H1 (cell line): ENCODE data around the gene POLR1D. TPM values are rescaled to one million over a fixed set of nuclear protein-coding genes. Genes with fewer than 3 reads are reported as not detected.

Experiments used
- CTCF ChIA-PET: fragments of 300-600 bp; sonication (Branson Sonifier 250); formaldehyde crosslinking; loops from one replicate; lab custom pipeline; 2021; ENCODE audit not compliant: partially characterized antibody; lab: Charles Lee
- POLR2A ChIA-PET: fragments of 300-600 bp; sonication (Branson Sonifier 250); formaldehyde crosslinking; loops from one replicate; lab custom pipeline; 2021; ENCODE audit warnings: inconsistent platforms; ENCODE audit not compliant: partially characterized antibody; lab: Charles Lee
- DNase-seq, 2 experiments: peaks; one replicate each; pipeline versions ENCODE4 v3.0.0 to v3.0.0-alpha.2; 2010 to 2022; ENCODE audit warnings: low spot score in 2 of 2, low read depth in 1 of 2, mixed read lengths in 1 of 2
- FAIRE-seq: peaks from 2 replicates; lab custom pipeline; 2011; peaks lifted over from hg19 to GRCh38; lab: Jason Lieb, UNC
- H2AFZ ChIP-seq: 2 replicates; pipeline ENCODE4 v1.8.1; 2012; ENCODE audit warnings: low read length, inconsistent platforms
- H2AK5ac ChIP-seq: 2 replicates; pipeline ENCODE4 v1.6.1; 2013; ENCODE audit warnings: low read depth, low read length
- H2BK120ac ChIP-seq: replicated peaks from 2 replicates; pipeline ENCODE3; 2013; ENCODE audit warnings: low read depth, low read length, inconsistent platforms
- H2BK12ac ChIP-seq: 2 replicates; pipeline ENCODE4 v1.6.1; 2013; ENCODE audit warnings: low read depth, low read length
- H2BK15ac ChIP-seq: 2 replicates; pipeline ENCODE4 v1.6.1; 2013; ENCODE audit warnings: low read length
- H2BK20ac ChIP-seq: 2 replicates; pipeline ENCODE4 v1.6.1; 2013; ENCODE audit warnings: low read length
- H2BK5ac ChIP-seq: 2 replicates; pipeline ENCODE4 v1.6.1; 2013; ENCODE audit warnings: low read depth, low read length
- H3K14ac ChIP-seq: 2 replicates; pipeline ENCODE4 v1.6.1; 2013; ENCODE audit warnings: inconsistent platforms; ENCODE audit not compliant: insufficient read length
- H3K18ac ChIP-seq: 2 replicates; pipeline ENCODE4 v1.6.1; 2013; ENCODE audit warnings: low read length; ENCODE audit errors: extremely low read depth
- H3K23ac ChIP-seq: 2 replicates; pipeline ENCODE4 v1.6.1; 2013; ENCODE audit warnings: inconsistent platforms; ENCODE audit not compliant: insufficient read length
- H3K23me2 ChIP-seq: 2 replicates; pipeline ENCODE4 v1.6.1; 2013; ENCODE audit warnings: low read depth, low read length
- H3K27ac ChIP-seq: 2 replicates; pipeline ENCODE4 v1.6.1; 2011; ENCODE audit warnings: low read depth, low read length, inconsistent platforms
- H3K27me3 ChIP-seq, 4 experiments: replicated peaks in 1 of 4; 1 replicate in 1 of 4; 2 replicates in 3 of 4; pipeline versions ENCODE4 v1.6.1 to v1.8.1; 2011 to 2013; ENCODE audit warnings: low read length in 3 of 4, mild to moderate bottlenecking in 3 of 4, inconsistent platforms in 2 of 4, mixed read lengths in 2 of 4, moderate library complexity in 1 of 4; ENCODE audit not compliant: control insufficient read depth in 3 of 4, insufficient read depth in 3 of 4; ENCODE audit errors: extremely low read depth in 1 of 4
- H3K36me3 ChIP-seq, 4 experiments: 2 replicates each; pipeline versions ENCODE4 v1.6.1 to v1.8.1; 2011 to 2013; ENCODE audit warnings: mild to moderate bottlenecking in 4 of 4, low read length in 3 of 4, moderate library complexity in 2 of 4, control low read depth in 1 of 4, inconsistent platforms in 1 of 4; ENCODE audit not compliant: insufficient read depth in 4 of 4, control insufficient read depth in 2 of 4
- H3K4ac ChIP-seq: replicated peaks from 2 replicates; pipeline ENCODE3; 2013; ENCODE audit warnings: low read length, low read depth, mixed read lengths, inconsistent platforms; ENCODE audit not compliant: insufficient read length
- H3K4me1 ChIP-seq, 4 experiments: replicated peaks in 1 of 4; 1 replicate in 1 of 4; 2 replicates in 3 of 4; pipeline versions ENCODE4 v1.6.1 to v1.8.1; 2011 to 2013; ENCODE audit warnings: low read length in 3 of 4, inconsistent platforms in 2 of 4, mixed read lengths in 1 of 4; ENCODE audit not compliant: insufficient read depth in 4 of 4, control insufficient read depth in 3 of 4
- H3K4me2 ChIP-seq, 2 experiments: 2 replicates each; pipeline versions ENCODE4 v1.6.1 to v1.8.1; 2011 to 2013; ENCODE audit warnings: low read depth in 2 of 2, low read length in 2 of 2, control low read depth in 1 of 2, inconsistent platforms in 1 of 2, mild to moderate bottlenecking in 1 of 2; ENCODE audit not compliant: insufficient read depth in 1 of 2
- H3K4me3 ChIP-seq, 4 experiments: fragments of 200-600, 300-600 bp in 1 of 4; sonication (generic), shearing (Covaris generic), sonication (Bioruptor Twin) in 1 of 4; 2 replicates each; pipeline versions ENCODE4 v1.5.1 to v1.8.1; 2011 to 2016; ENCODE audit warnings: low read length in 4 of 4, low read depth in 3 of 4, control low read depth in 2 of 4, inconsistent platforms in 2 of 4, mild to moderate bottlenecking in 2 of 4, mixed read lengths in 1 of 4, moderate library complexity in 1 of 4; ENCODE audit not compliant: insufficient read depth in 2 of 4; ENCODE audit errors: extremely low read depth in 1 of 4
- H3K56ac ChIP-seq: replicated peaks from 2 replicates; pipeline ENCODE3; 2013; ENCODE audit warnings: low read depth, mild to moderate bottlenecking, mixed read lengths, low read length, inconsistent platforms; ENCODE audit not compliant: insufficient read length
- H3K79me1 ChIP-seq: 2 replicates; pipeline ENCODE4 v1.6.1; 2013; ENCODE audit warnings: low read depth, low read length, control low read depth
- H3K79me2 ChIP-seq, 2 experiments: 2 replicates each; pipeline versions ENCODE4 v1.6.1 to v1.8.1; 2012 to 2013; ENCODE audit warnings: low read length in 2 of 2, mild to moderate bottlenecking in 2 of 2, inconsistent platforms in 1 of 2; ENCODE audit not compliant: insufficient read depth in 2 of 2, control insufficient read depth in 1 of 2
- H3K9ac ChIP-seq, 4 experiments: replicated peaks in 1 of 4; 1 replicate in 1 of 4; 2 replicates in 3 of 4; pipeline versions ENCODE4 v1.6.1 to v1.8.1; 2011 to 2013; ENCODE audit warnings: low read depth in 3 of 4, low read length in 3 of 4, control low read depth in 2 of 4, mild to moderate bottlenecking in 2 of 4, moderate library complexity in 2 of 4, inconsistent platforms in 1 of 4; ENCODE audit errors: extremely low read depth in 1 of 4
- H3K9me3 ChIP-seq, 2 experiments: 2 replicates each; pipeline versions ENCODE4 v1.6.1 to v1.8.1; 2012 to 2013; ENCODE audit warnings: mild to moderate bottlenecking in 2 of 2, moderate library complexity in 2 of 2, control low read depth in 1 of 2, inconsistent platforms in 1 of 2, low read depth in 1 of 2, low read length in 1 of 2, mixed read lengths in 1 of 2; ENCODE audit not compliant: insufficient read depth in 2 of 2
- H4K20me1 ChIP-seq, 2 experiments: replicated peaks in 1 of 2; 2 replicates each; pipeline versions ENCODE3 to v1.8.1; 2011 to 2013; ENCODE audit warnings: inconsistent platforms in 2 of 2, low read length in 2 of 2, mild to moderate bottlenecking in 1 of 2; ENCODE audit not compliant: insufficient read depth in 2 of 2, control insufficient read depth in 1 of 2
- H4K5ac ChIP-seq: 2 replicates; pipeline ENCODE4 v1.6.1; 2013; ENCODE audit warnings: low read length, low read depth, mixed read lengths, inconsistent platforms; ENCODE audit not compliant: insufficient read length
- H4K8ac ChIP-seq: 2 replicates; pipeline ENCODE4 v1.8.0; 2013; ENCODE audit warnings: mild to moderate bottlenecking, moderate library complexity, low read length, inconsistent platforms; ENCODE audit not compliant: insufficient read depth; ENCODE audit errors: extremely low read depth
- H4K91ac ChIP-seq: replicated peaks from 2 replicates; pipeline ENCODE3; 2013; ENCODE audit warnings: low read length, mixed read lengths, inconsistent platforms; ENCODE audit not compliant: insufficient read length
- KDM1A ChIP-seq: fragments of 200-600, 300-600 bp; sonication (generic); IDR thresholded peaks from 2 replicates; pipeline ENCODE4 v1.7.1; 2016; ENCODE audit warnings: mild to moderate bottlenecking, low read length, borderline replicate concordance
- KDM5A ChIP-seq: fragments of 200-600 bp; IDR thresholded peaks from 2 replicates; pipeline ENCODE4 v1.7.1; 2012; ENCODE audit warnings: mild to moderate bottlenecking, low read length, inconsistent platforms, mixed read lengths
- PHF8 ChIP-seq: fragments of 200-600 bp; sonication (generic); conservative IDR thresholded peaks from 2 replicates; pipeline ENCODE4 v1.7.1; 2012; ENCODE audit warnings: low read depth, mild to moderate bottlenecking, inconsistent platforms, low read length, moderate library complexity
- RAD21 ChIP-seq, 2 experiments: IDR thresholded peaks in 1 of 2; conservative IDR thresholded peaks in 1 of 2; 2 replicates each; pipeline ENCODE4 v1.6.1; 2011; ENCODE audit warnings: low read depth in 2 of 2, low read length in 2 of 2, improper control_type of control experiment in 1 of 2, inconsistent platforms in 1 of 2, mild to moderate bottlenecking in 1 of 2, moderate library complexity in 1 of 2
- RXRA ChIP-seq: IDR thresholded peaks from 2 replicates; pipeline ENCODE4 v1.6.1; 2011; ENCODE audit warnings: low read depth, mild to moderate bottlenecking, low read length, moderate library complexity; ENCODE audit not compliant: insufficient read depth
- SIX5 ChIP-seq: IDR thresholded peaks from 2 replicates; pipeline ENCODE4 v1.6.1; 2011; ENCODE audit warnings: mild to moderate bottlenecking, low read depth, low read length
- TBP ChIP-seq: IDR thresholded peaks from 2 replicates; pipeline ENCODE4 v1.6.1; 2011; ENCODE audit warnings: low read depth, low read length, improper control_type of control experiment
- WGBS, 2 experiments: shearing (Covaris generic) in 1 of 2; methylation state at CpG; one replicate each; pipeline versions ENCODE4 v1.1.6 to v1.1.7; 2013 to 2015; ENCODE audit warnings: low lambda C conversion rate in 2 of 2, mixed read lengths in 2 of 2, inconsistent platforms in 1 of 2, low coverage in 1 of 2, missing lambda C conversion rate in 1 of 2; ENCODE audit not compliant: insufficient replicate concordance in 2 of 2, insufficient coverage in 1 of 2, insufficient read length in 1 of 2; ENCODE audit errors: extremely low coverage in 1 of 2, missing lambda C conversion rate in 1 of 2; 5-methylcytosine and 5-hydroxymethylcytosine counted together
- long read RNA-seq, 2 experiments: library from RNA in 1 of 2; library from capped mRNA in 1 of 2; stranded (forward); transcript quantifications; one replicate each; pipeline ENCODE4 v2.0.0, GENCODE V29; 2021; ENCODE audit warnings: inconsistent platforms in 1 of 2
- polyA minus RNA-seq, 3 experiments: library from RNA; depleted of rRNA, polyadenylated mRNA; stranded (reverse); fragments of >200 nt; gene quantifications; 1 replicate in 2 of 3; 2 replicates in 1 of 3; pipeline ENCODE4 v1.2.3, GENCODE V29; 2011
- polyA plus RNA-seq, 7 experiments: library from polyadenylated mRNA; depleted of rRNA in 3 of 7; stranded (reverse) in 5 of 7; unstranded in 2 of 7; fragments of >200 nt in 5 of 7; fragments of 200-250 nt in 2 of 7; gene quantifications; 1 replicate in 5 of 7; 2 replicates in 1 of 7; 4 replicates in 1 of 7; pipeline versions ENCODE4 v1.2.1 to v1.2.3, GENCODE V29; 2011 to 2013; ENCODE audit warnings: missing spikeins in 2 of 7, mixed read lengths in 2 of 7
- total RNA-seq: library from RNA; stranded (reverse); fragmentation: NEBNext Ultra II Directional; extraction: Animal tissue kit (Norgen Biotek cat#: 25700); gene quantifications from 2 replicates; pipeline ENCODE4 v1.2.1, GENCODE V29; 2021

POLR1D gene
- total RNA-seq: 232 TPM in 2 replicates
- polyA plus RNA-seq (2011; rRNA removed): 146 and 226 TPM in 2 replicates
- polyA plus RNA-seq (2011; cell fraction: cytosol; rRNA removed): 210 TPM
- polyA plus RNA-seq (2011; cell fraction: nucleus; rRNA removed): 135 TPM
- 221 to 334 TPM (median 230 TPM) in 4 replicates for polyA plus RNA-seq (2012, experiment 1 of 2)
- polyA plus RNA-seq (2012, experiment 2 of 2): 298 TPM
- 346 TPM for polyA plus RNA-seq (2013, experiment 1 of 2)
- 335 TPM for polyA plus RNA-seq (2013, experiment 2 of 2)
- polyA minus RNA-seq (2011; rRNA and poly(A)+ RNA removed): 77.6 and 78.6 TPM in 2 replicates
- polyA minus RNA-seq (2011; cell fraction: cytosol; rRNA and poly(A)+ RNA removed): 61.1 TPM
- 78.1 TPM for polyA minus RNA-seq (2011; cell fraction: nucleus; rRNA and poly(A)+ RNA removed)
- long read RNA-seq, experiment 1, transcript POLR1D-203 (3 exons, 2,036 nt): minor isoform, 46 of 229 reads
- long read RNA-seq, experiment 1, transcript POLR1D-201 (2 exons, 1,166 nt): major isoform, 121 of 229 reads
- long read RNA-seq, experiment 1, transcript POLR1D-211 (1 exons, 1,634 nt): minor isoform, 14 of 229 reads
- long read RNA-seq, experiment 1, partial matches to known transcripts: 0 of 229 reads
- long read RNA-seq, experiment 1, other reads (novel, unspliced or antisense): 45 of 229 reads
- long read RNA-seq, experiment 2, transcript POLR1D-201 (2 exons, 1,166 nt): minor isoform, 7 of 48 reads
- long read RNA-seq, experiment 2, transcript POLR1D-203 (3 exons, 2,036 nt): major isoform, 36 of 48 reads
- long read RNA-seq, experiment 2, partial matches to known transcripts: 0 of 48 reads
- long read RNA-seq, experiment 2, other reads (novel, unspliced or antisense): 1 of 48 reads

- H3K23me2 ChIP-seq: peaks cover 6% of the 10 kb centered on the region; the same call in 1 of the 2 replicates
- peak within 1 kb of the TSS; percentile 99 for H3K4ac ChIP-seq
- H3K23ac ChIP-seq: no peak within 1 kb of the TSS
- peak within 1 kb of the TSS; percentile 95 for H2BK5ac ChIP-seq
- no peak within 1 kb of the TSS for H2AK5ac ChIP-seq
- peak within 1 kb of the TSS; percentile 73; the same call in 1 of the 2 replicates for H2BK15ac ChIP-seq
- peak within 1 kb of the TSS; percentile 73 to 97 (median 93) for H3K4me3 ChIP-seq
- CTCF ChIA-PET: interaction anchor here (0.9 to 1.7 kb wide), 3 partner anchors 14 to 205 kb away, joined by 3 to 7 read pairs (median 4); partner anchors contain the start of gene MTIF3
- no peak within 1 kb of the TSS for H3K14ac ChIP-seq
- peak within 1 kb of the TSS; percentile 87 to 94 (median 92) for H3K9ac ChIP-seq
- no peaks in the 10 kb centered on the region for H3K27me3 ChIP-seq
- no peaks in the 10 kb centered on the region for H3K9me3 ChIP-seq
- H3K18ac ChIP-seq: peak within 1 kb of the TSS; percentile 96
- peaks cover 4 to 26% (median 10%) of the 10 kb centered on the region in 4 experiments; a peak in 7 of 8 replicates for H3K36me3 ChIP-seq
- H4K5ac ChIP-seq: peak within 1 kb of the TSS; percentile 87
- H2BK120ac ChIP-seq: peak within 1 kb of the TSS; percentile 45
- H3K79me1 ChIP-seq: peaks cover 10% of the 10 kb centered on the region
- H3K79me2 ChIP-seq: peaks cover 36 to 79% of the 10 kb centered on the region in 2 experiments
- no peak for FAIRE-seq
- DNase-seq: peak; percentile 63 to 91
- H3K4me2 ChIP-seq: peak within 1 kb of the TSS; percentile 67 to 95
- H2BK12ac ChIP-seq: peak within 1 kb of the TSS; percentile 56; the same call in 1 of the 2 replicates
- POLR2A ChIA-PET: interaction anchor here (0.8 to 3.9 kb wide), 18 partner anchors 8 to 365 kb away, joined by 3 to 26 read pairs (median 4); no protein-coding TSS in a partner anchor
- 2% methylated on average over 59 of the region's 71 CpGs; no CpG with 5 or more reads in 1 of the 2 experiments for WGBS, 2 experiments
- peak within 1 kb of the TSS; percentile 90 for H3K56ac ChIP-seq
- peak within 1 kb of the TSS; percentile 43 for H2AFZ ChIP-seq
- H4K8ac ChIP-seq: peak within 1 kb of the TSS; percentile 85
- peak within 1 kb of the TSS; percentile 93 for H3K27ac ChIP-seq
- H2BK20ac ChIP-seq: no peak within 1 kb of the TSS; the same call in 1 of the 2 replicates
- peaks cover 3 to 12% (median 7%) of the 10 kb centered on the region in 4 experiments; a peak in 6 of 7 replicates for H3K4me1 ChIP-seq
- H4K20me1 ChIP-seq: peaks cover 11 to 32% of the 10 kb centered on the region in 2 experiments
- peak within 1 kb of the TSS; percentile 92 for H4K91ac ChIP-seq
- TF ChIP-seq RAD21 (IDR thresholded peaks at IDR 0.05 in 1 of 2, conservative IDR thresholded peaks at IDR 0.05 in 1 of 2; ENCODE audit: low read depth in 2 of 2, low read length in 2 of 2) (no peak), KDM1A (no peak), PHF8 (peak; percentile 66), RXRA (no peak), SIX5 (no peak), TBP (peak; percentile 62), KDM5A (no peak)
Measured at GRCh38 chr13:27621366-27622101, at the start of gene POLR1D. TSS of gene POLR1D (plus strand) at chr13:27621892. CDS start at chr13:27621984, 92 bp downstream.
